IPS-18c (cell line): Measurements from ENCODE around the gene MRRF.

Experiments
- H3K4me3 ChIP-seq: 2 replicates; pipeline ENCODE4 v1.7.0; 2013; ENCODE audit warnings: low read depth, mild to moderate bottlenecking, low read length, moderate library complexity; ENCODE audit not compliant: insufficient read depth
- H3K9me3 ChIP-seq: one replicate; pipeline ENCODE4 v1.6.1; 2013; ENCODE audit warnings: mild to moderate bottlenecking, low read length, moderate library complexity; ENCODE audit not compliant: control insufficient read depth, insufficient read depth

The MRRF gene

DNA sequence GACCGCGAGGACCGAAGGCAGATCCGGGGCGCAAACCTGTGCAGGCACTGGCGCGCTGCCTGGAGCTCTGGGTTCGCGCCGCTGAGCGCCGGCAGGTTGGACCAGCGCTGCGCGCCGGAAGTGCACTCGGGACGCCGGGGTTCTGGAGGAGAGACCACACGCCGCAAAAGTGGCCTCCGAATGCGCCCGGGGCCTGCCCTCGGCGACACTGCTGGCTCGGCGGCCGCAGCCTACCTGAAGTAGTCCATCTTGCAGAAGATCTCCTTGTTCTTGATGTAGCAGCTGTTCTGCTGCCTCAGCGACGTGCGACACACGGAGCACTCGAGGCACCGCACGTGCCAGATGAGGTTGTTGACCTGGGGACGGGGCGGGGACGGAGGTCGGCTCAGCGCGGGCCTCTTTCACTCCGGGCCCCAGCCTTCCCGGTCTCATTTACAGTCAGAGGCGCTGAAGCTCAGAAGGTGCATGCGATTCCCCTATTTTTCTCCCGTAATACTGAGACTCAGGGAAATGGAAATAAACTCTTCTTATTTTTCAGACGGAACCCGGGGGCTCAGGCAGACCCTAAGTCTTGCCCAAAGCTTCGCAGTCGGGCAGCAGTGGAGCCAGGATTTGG lies 38.4 kb upstream of the MRRF start:
- H3K4me3 ChIP-seq: no peak overlapping the region; the same call in 1 of the 2 replicates
- peaks cover 8% of the 10 kb centered on the region for H3K9me3 ChIP-seq

DNA sequence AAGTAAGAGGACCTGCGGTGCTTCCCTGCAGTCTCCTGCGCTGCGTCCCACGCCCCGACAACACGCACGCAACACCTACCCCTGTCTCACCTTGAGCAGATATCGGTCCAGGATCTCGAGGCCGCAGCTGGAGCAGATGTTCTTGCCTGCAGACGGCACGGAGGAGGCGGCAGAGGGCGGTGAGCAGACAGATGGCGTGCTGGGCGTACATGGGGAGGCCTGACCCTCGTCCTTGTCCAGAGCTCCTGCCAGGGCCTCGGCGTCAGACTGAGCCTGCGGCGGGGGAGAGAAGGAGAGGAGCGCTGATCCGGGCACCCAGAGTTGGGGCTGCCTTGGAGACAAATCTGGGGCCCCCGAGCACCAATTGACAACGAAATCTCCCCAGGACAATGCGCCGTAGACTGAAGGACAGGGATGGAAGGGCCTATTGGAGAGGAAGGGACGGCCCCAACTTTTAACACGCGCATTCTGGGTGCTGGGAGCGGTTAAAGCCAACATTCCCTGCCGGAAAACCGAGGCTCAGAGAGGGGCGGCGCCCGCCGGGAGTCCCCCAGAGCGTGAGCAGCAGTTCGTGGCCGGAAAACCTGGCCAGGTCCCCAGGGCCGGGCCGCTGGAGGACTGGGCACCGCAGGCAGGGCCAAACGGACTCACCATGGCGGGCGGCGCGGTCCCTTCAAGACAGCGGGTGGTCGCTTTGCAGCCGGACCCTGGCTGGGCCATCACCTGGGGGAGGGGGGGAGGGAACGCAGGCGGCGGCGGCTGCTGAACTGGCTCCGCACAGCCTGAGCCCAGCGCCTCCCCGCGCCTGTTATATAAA lies 37.7 kb upstream of the MRRF start:
- peak overlapping the region; percentile 40 for H3K4me3 ChIP-seq

GRCh38 chr9:122227575-122227900 lies 37.1 kb upstream of the MRRF start:
- Histone ChIP-seq H3K4me3 (peak overlapping the region; percentile 3; the same call in 1 of the 2 replicates), H3K9me3 (peaks cover 8% of the 10 kb centered on the region)

More for the DNA sequence above, 37.7 kb upstream of the MRRF start:
- peaks cover 8% of the 10 kb centered on the region for H3K9me3 ChIP-seq

GRCh38 chr9:122228191-122228567 lies 36.5 kb upstream of the MRRF start:
- H3K4me3 ChIP-seq: peak overlapping the region; percentile 44
- peaks cover 8% of the 10 kb centered on the region for H3K9me3 ChIP-seq

GRCh38 chr9:122228568-122229484 lies 35.9 kb upstream of the MRRF start, which contains the start of gene LHX6:
TSS of gene LHX6 (minus strand) at chr9:122228957. CDS start at chr9:122228740, 217 bp downstream.
- peak within 1 kb of the TSS; percentile 44 for H3K4me3 ChIP-seq

DNA sequence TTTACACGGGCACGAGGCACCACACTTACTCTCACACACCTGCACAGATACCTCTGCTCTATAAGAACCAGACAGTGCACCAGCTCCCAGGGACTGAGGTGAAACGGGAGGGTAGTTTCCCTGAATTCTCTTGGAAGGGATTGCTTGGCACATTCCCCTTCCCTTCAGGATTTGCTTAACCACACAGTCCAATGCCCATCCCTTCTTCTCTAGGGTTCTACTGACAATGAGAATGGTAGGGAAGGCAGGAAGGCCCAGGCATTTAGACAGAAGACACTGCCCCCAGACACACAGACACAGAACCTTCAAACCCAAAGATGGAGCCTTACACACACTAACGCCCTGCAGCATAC lies 35.2 kb upstream of the MRRF start:
- Histone ChIP-seq H3K4me3 (no peak overlapping the region), H3K9me3 (peaks cover 6% of the 10 kb centered on the region)

More at GRCh38 chr9:122228568-122229484, 35.9 kb upstream of the MRRF start, which contains the start of gene LHX6:
- H3K9me3 ChIP-seq: peaks cover 8% of the 10 kb centered on the region

DNA sequence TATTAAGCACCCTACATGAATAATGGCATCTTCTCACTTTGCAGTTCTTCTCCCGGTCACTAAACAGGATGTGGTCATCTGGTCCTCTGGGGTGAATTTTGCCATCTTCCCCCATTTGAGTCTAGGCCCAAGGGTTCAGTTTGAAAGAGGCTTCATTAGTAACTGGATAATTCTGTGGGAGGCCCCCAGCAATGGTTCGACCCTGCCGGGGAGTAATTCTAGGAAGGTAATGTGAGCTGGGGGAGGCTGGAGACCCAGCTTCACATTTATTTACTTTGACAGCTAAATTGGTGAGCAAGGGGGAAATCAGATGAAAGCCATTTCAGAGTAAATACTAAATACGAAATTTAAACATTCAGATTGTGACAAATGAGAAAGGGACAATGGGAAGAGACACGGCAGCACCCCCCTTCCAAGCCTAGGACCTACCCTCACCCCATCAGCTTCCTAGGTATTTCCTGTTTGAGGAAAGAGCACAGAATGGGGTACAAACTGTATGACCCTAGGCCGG lies 31.8 kb upstream of the MRRF start:
- peaks cover 6% of the 10 kb centered on the region for H3K9me3 ChIP-seq

GRCh38 chr9:122234022-122234748 lies 30.5 kb upstream of the MRRF start:
- H3K4me3 ChIP-seq: no peak overlapping the region

More for the DNA sequence above, 31.8 kb upstream of the MRRF start:
- H3K4me3 ChIP-seq: no peak overlapping the region

DNA sequence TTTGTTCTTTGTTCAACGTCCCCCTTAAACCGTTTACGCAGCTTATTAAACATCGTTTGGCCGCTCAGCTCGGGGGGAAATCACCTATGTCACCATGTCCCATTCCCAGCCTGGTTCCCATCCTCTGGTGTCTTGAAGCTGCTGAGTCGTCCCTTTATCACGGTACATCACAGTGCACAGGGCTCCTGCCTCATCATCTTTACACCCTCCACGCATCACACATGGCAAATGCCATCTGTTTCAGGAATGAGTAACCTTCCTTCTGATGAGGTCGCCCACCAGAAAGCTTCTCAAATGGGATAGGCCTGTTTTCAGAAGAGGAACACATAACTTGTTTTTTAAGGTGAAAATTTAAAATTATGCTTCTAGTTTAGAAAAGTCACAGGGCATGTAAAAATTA lies 28.0 kb upstream of the MRRF start:
- Histone ChIP-seq H3K4me3 (no peak overlapping the region), H3K9me3 (no peaks in the 10 kb centered on the region)

More at GRCh38 chr9:122234022-122234748, 30.5 kb upstream of the MRRF start:
- no peaks in the 10 kb centered on the region for H3K9me3 ChIP-seq

DNA sequence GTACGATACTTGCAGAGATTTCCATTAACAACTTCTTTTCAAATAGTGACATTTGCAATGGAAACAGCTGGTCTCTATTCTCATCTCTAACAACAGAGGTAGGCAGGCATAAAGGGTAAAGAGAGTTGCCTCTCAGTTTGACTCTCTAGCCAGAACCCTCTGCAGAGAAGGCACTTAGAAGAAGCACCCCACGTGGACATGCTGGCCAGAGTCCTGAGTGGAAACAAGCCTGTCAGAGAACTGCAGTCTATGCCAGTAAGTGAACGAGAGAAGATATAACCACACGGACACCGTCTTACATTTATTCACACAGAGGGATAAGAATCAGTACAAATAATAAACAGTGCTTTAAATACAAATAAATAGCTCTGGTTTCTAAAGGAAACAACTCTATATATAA lies 25.0 kb upstream of the MRRF start:
- H3K4me3 ChIP-seq: no peak overlapping the region
- H3K9me3 ChIP-seq: no peaks in the 10 kb centered on the region

- no peak overlapping the region for H3K4me3 ChIP-seq
- H3K9me3 ChIP-seq: no peaks in the 10 kb centered on the region
These were observed 20.3 kb upstream of the MRRF start for GRCh38 chr9:122244349-122244748.

GRCh38 chr9:122246666-122247065 lies 18.0 kb upstream of the MRRF start:
- H3K4me3 ChIP-seq: no peak overlapping the region
- no peaks in the 10 kb centered on the region for H3K9me3 ChIP-seq

DNA sequence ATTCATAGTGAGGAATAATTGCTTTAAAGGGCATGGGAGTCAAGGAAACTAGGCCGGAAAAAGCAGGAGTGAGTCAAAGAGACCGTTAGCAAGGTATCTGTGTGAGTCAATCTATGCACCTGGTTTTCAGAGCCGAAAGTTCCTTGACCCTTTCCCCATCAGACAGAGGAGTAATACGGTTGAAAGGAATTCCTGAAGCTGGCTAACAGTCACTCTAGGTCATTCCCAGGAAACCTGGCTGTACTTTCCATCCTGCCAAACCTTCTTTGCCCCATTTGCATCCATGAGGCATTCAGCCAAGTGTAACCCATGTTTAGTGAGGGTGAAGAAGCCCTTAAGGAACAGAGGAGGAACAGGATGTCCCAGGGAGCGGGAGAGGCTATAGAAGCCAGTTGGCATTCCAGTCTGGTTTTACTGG lies 16.2 kb upstream of the MRRF start:
- no peak overlapping the region for H3K4me3 ChIP-seq
- H3K9me3 ChIP-seq: no peaks in the 10 kb centered on the region

- Histone ChIP-seq H3K4me3 (no peak overlapping the region), H3K9me3 (no peaks in the 10 kb centered on the region)
These were observed 13.3 kb upstream of the MRRF start for GRCh38 chr9:122251351-122251750.

GRCh38 chr9:122252796-122253195 lies 11.9 kb upstream of the MRRF start:
- H3K9me3 ChIP-seq: no peaks in the 10 kb centered on the region
- H3K4me3 ChIP-seq: no peak overlapping the region

GRCh38 chr9:122254761-122255160 lies 9.9 kb upstream of the MRRF start:
- Histone ChIP-seq H3K9me3 (no peaks in the 10 kb centered on the region), H3K4me3 (no peak overlapping the region)

DNA sequence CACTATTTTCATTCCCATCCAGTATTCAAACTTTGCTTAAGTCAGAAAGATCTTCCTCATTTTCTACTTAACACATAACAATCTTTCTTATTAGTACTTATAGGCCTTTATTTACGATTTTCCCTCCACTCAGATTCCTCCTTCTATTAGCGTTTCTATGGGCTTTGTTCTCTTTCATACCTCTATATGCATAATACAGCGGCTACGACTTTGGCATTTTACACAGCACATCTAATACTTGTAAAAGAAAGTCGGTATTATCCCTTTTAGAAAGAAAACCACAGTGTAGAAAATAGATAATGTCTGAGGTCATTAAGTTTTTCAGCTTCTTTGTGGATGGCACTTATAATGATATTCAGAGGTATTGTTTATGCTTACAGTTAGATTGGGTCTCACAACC lies 8.5 kb upstream of the MRRF start:
- Histone ChIP-seq H3K4me3 (no peak overlapping the region), H3K9me3 (no peaks in the 10 kb centered on the region)
